OCI-LY3 (cell line): Measurements from ENCODE around the gene CD9.

ENCODE experiments used
- H2AFZ ChIP-seq: fragments of 200-600, 300-600 bp; shearing (Covaris generic); 2 replicates; pipeline ENCODE4 v1.6.0; 2014; ENCODE audit warnings: antibody characterized with exemption, low read depth, low read length
- H3K27ac ChIP-seq: fragments of 200-600, 300-600 bp; sonication (generic); 2 replicates; pipeline ENCODE4 v1.5.1; 2014; ENCODE audit warnings: mild to moderate bottlenecking, low read length, moderate library complexity, mixed read lengths
- H3K27me3 ChIP-seq: fragments of 200-600, 300-600 bp; sonication (generic); 2 replicates; pipeline ENCODE4 v1.6.1; 2014; ENCODE audit warnings: low read depth, low read length, mixed read lengths
- H3K36me3 ChIP-seq: fragments of 200-600, 300-600 bp; sonication (generic); replicated peaks from 2 replicates; pipeline ENCODE3; 2014; ENCODE audit warnings: low read depth, low read length, mixed read lengths
- H3K4me1 ChIP-seq: fragments of 300-600, 200-600 bp; sonication (generic); 2 replicates; pipeline ENCODE4 v1.6.1; 2014; ENCODE audit warnings: low read length, mixed read lengths
- H3K4me2 ChIP-seq: fragments of 200-600, 300-600 bp; sonication (generic); 2 replicates; pipeline ENCODE4 v1.6.1; 2014; ENCODE audit warnings: low read length, mixed read lengths
- H3K4me3 ChIP-seq: fragments of 300-600, 200-600 bp; sonication (generic); 2 replicates; pipeline ENCODE4 v1.5.1; 2014; ENCODE audit warnings: antibody characterized with exemption, mild to moderate bottlenecking, low read length, moderate library complexity
- H3K79me2 ChIP-seq: fragments of 300-600, 200-600 bp; shearing (Covaris generic); 2 replicates; pipeline ENCODE4 v1.6.1; 2014; ENCODE audit warnings: mild to moderate bottlenecking, low read length, mixed read lengths
- H3K9ac ChIP-seq: fragments of 300-600, 200-600 bp; shearing (Covaris generic); 2 replicates; pipeline ENCODE4 v1.6.0; 2014; ENCODE audit warnings: mild to moderate bottlenecking, low read length, moderate library complexity
- H3K9me3 ChIP-seq: fragments of 200-600, 300-600 bp; shearing (Covaris generic); 2 replicates; pipeline ENCODE4 v1.6.1; 2014; ENCODE audit warnings: low read length, mixed read lengths; ENCODE audit not compliant: insufficient read depth
- H4K20me1 ChIP-seq: fragments of 200-600, 300-600 bp; sonication (generic); 2 replicates; pipeline ENCODE4 v1.6.1; 2016; ENCODE audit warnings: low read length, mixed read lengths; ENCODE audit not compliant: insufficient read depth
- EZH2phosphoT487 ChIP-seq: fragments of 200-600 bp; shearing (Covaris generic); IDR thresholded peaks from 2 replicates; pipeline ENCODE4 v1.6.1; 2018; ENCODE audit warnings: antibody characterized with exemption, mixed run types, low read depth
- TF ChIP-seq, protein P1 (sequence below): fragments of 200-600, 300-600 bp; sonication (generic); IDR thresholded peaks from 2 replicates; pipeline ENCODE4 v1.5.1; 2014; ENCODE audit warnings: antibody characterized with exemption, low read length, low read depth

Gene CD9

DNA sequence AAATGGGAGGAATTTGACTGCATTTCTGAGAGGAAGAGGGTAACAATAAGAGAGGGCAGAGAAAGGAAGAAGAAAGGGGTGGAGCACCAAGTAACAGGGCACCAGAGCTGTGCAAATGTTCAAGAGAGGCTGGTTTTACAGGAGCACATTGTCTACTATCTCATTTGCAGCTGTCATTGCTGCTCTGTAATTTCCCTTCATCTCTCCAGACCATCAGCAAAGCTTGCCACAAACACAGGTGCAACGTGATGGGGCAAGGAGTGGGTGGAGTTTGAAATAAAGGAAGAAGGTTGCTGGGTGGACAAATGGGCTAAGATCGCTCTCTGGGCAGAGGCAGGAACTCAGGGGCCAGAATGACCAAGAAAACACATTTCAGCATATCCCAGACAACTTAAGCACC is 62.4 kb downstream of the CD9 start:
- Histone ChIP-seq H4K20me1 (no peaks in the 10 kb centered on the region), H3K27ac (no peak overlapping the region), H2AFZ (no peak overlapping the region), H3K4me1 (no peaks in the 10 kb centered on the region), H3K79me2 (no peaks in the 10 kb centered on the region), H3K27me3 (peaks cover 14% of the 10 kb centered on the region; the same call in 1 of the 2 replicates), H3K9me3 (no peaks in the 10 kb centered on the region), H3K36me3 (no peaks in the 10 kb centered on the region), H3K9ac (no peak overlapping the region), H3K4me3 (no peak overlapping the region), H3K4me2 (no peak overlapping the region)
- TF ChIP-seq EZH2phosphoT487, result no peak
- TF ChIP-seq, protein P1, sequence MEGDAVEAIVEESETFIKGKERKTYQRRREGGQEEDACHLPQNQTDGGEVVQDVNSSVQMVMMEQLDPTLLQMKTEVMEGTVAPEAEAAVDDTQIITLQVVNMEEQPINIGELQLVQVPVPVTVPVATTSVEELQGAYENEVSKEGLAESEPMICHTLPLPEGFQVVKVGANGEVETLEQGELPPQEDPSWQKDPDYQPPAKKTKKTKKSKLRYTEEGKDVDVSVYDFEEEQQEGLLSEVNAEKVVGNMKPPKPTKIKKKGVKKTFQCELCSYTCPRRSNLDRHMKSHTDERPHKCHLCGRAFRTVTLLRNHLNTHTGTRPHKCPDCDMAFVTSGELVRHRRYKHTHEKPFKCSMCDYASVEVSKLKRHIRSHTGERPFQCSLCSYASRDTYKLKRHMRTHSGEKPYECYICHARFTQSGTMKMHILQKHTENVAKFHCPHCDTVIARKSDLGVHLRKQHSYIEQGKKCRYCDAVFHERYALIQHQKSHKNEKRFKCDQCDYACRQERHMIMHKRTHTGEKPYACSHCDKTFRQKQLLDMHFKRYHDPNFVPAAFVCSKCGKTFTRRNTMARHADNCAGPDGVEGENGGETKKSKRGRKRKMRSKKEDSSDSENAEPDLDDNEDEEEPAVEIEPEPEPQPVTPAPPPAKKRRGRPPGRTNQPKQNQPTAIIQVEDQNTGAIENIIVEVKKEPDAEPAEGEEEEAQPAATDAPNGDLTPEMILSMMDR, result no peak

DNA sequence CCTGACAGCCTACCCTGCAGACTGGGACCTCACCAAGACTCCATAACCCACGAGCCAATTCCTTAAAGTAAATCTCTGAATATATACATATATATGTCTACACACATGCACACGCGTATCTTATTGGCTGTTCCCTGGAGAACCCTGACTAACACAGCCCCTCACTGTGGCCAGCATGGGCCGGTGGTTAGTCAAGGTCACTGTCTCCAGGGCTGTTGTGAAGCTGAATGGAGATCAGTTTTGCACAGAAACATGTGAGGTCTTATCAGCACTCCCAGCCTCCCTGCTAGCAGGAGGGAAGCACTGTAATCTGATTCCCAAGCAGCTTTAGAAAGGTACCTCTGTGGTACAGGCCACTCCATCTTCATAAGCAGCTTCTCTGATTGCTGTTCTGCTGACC is 63.7 kb downstream of the CD9 start:
- no peaks in the 10 kb centered on the region for H4K20me1 ChIP-seq
- H3K4me2 ChIP-seq, result no peak overlapping the region
- H3K27me3 ChIP-seq, result peaks cover 5% of the 10 kb centered on the region; the same call in 1 of the 2 replicates
- no peak overlapping the region for H3K9ac ChIP-seq
- H3K79me2 ChIP-seq, result no peaks in the 10 kb centered on the region
- no peak for TF ChIP-seq EZH2phosphoT487
- TF ChIP-seq, protein P1, result no peak
- H2AFZ ChIP-seq, result no peak overlapping the region
- no peak overlapping the region for H3K4me3 ChIP-seq
- H3K27ac ChIP-seq, result no peak overlapping the region
- no peaks in the 10 kb centered on the region for H3K9me3 ChIP-seq
- no peaks in the 10 kb centered on the region for H3K4me1 ChIP-seq
- no peaks in the 10 kb centered on the region for H3K36me3 ChIP-seq

DNA sequence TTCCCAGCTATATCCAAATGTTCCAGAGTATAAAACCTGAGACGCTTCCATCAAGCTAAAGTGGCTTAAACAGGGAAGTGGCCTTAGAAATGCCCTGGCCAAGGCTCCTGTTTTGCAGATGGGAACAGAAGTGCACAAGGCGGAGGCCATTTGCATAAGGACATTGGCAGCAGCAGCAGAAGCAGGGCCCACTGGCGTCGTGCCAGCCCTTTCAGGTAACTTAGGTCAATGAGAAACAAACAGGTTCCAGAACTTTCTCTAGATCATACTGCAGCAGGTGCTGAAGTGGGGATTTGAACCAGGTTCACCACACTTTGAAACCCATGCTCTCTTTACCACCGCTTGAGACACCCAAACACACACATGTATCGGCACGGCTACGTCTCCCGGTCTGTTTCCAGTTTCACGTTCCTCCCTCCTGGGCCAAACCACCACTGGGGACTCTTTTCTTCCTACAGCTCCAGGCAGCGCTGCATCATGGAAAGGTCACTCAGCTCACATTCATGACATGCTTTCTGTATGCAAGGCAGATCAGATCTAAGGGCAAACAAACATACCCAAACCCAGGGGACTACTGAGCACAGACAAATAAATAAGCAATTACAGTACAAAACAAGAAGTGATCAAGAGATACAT is 64.3 kb downstream of the CD9 start:
- Histone ChIP-seq H3K4me1 (no peaks in the 10 kb centered on the region), H3K27me3 (peaks cover 5% of the 10 kb centered on the region; the same call in 1 of the 2 replicates), H3K9me3 (no peaks in the 10 kb centered on the region), H2AFZ (no peak overlapping the region), H3K9ac (no peak overlapping the region), H4K20me1 (no peaks in the 10 kb centered on the region), H3K4me3 (no peak overlapping the region), H3K79me2 (no peaks in the 10 kb centered on the region), H3K4me2 (no peak overlapping the region), H3K36me3 (no peaks in the 10 kb centered on the region), H3K27ac (no peak overlapping the region)
- TF ChIP-seq, protein P1, result no peak
- no peak for TF ChIP-seq EZH2phosphoT487

DNA sequence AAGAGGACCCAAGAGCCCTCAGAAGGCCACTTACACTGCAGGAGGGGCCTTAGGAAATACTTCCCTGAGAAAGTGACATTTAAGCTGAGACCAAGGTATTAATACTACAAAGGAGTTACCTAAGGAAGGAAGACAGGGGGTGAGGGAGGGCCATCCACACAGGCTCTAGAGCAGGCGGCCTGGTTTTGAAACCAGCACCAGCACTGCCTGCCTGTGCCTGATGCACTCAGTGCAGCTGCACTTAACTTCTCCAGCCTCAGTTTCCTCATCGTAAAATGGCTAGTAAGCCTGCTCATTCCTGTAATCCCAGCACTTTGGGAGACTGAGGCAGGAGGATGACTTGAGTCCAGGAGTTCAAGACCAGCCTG is 64.8 kb downstream of the CD9 start:
- Histone ChIP-seq H3K4me2 (no peak overlapping the region), H3K4me3 (no peak overlapping the region), H3K27me3 (peaks cover 5% of the 10 kb centered on the region; the same call in 1 of the 2 replicates), H3K4me1 (no peaks in the 10 kb centered on the region), H3K36me3 (no peaks in the 10 kb centered on the region), H3K9ac (no peak overlapping the region), H2AFZ (no peak overlapping the region), H3K79me2 (no peaks in the 10 kb centered on the region), H3K27ac (no peak overlapping the region), H3K9me3 (no peaks in the 10 kb centered on the region), H4K20me1 (no peaks in the 10 kb centered on the region)
- no peak for TF ChIP-seq EZH2phosphoT487
- TF ChIP-seq, protein P1, result no peak
